ENCODE data around the gene CA11. TPM values are rescaled to one million over a fixed set of nuclear protein-coding genes. Genes with fewer than 3 reads are reported as not detected.

Gene CA11
- total RNA-seq, 1 experiment from 2014 or later = 12.6 TPM

- POLR2A ChIA-PET = no interaction called here
- intact Hi-C loops (cut with micrococcal nuclease; ENCODE audit: unreplicated experiment) (no loop called here), in situ Hi-C loops (cut with HindIII; ENCODE audit: low pct_unique_long_range_greater_than_20kb, low sequenced_read_pairs) (no loop called here)
- Histone ChIP-seq H3K27me3 (ENCODE audit: control insufficient read depth, insufficient read depth, low read length) (no peaks in the 10 kb centered on the region), H3K36me3 (ENCODE audit: control insufficient read depth, insufficient read depth, low read length) (no peaks in the 10 kb centered on the region), H3K27ac (ENCODE audit: low read length) (no peak overlapping the region), H3K4me3 (ENCODE audit: low read depth in 2 of 2, low read length in 2 of 2) (no peak overlapping the region), H3K4me1 (ENCODE audit: control insufficient read depth, insufficient read depth, low read length) (no peaks in the 10 kb centered on the region), H3K9me3 (ENCODE audit: control insufficient read depth, insufficient read depth, low read depth, low read length) (no peaks in the 10 kb centered on the region)
- TF ChIP-seq SIN3A (IDR thresholded peaks at IDR 0.05; ENCODE audit: borderline replicate concordance, insufficient read depth, low read depth, low read length) (no peak), REST (IDR thresholded peaks at IDR 0.05; ENCODE audit: insufficient read depth in 1 of 2, low read depth in 2 of 2, low read length in 1 of 2) (no peak), CTCF (IDR thresholded peaks at IDR 0.05) (no peak), POLR2AphosphoS5 (IDR thresholded peaks at IDR 0.05; ENCODE audit: low read depth, low read length) (no peak), TCF7L2 (IDR thresholded peaks at IDR 0.05; ENCODE audit: low read depth, low read length) (no peak)
- no TSS peak for BruUV-seq (replicated peaks)
- ATAC-seq = no peak
- CTCF ChIA-PET = no interaction called here
- no peak for DNase-seq (ENCODE audit: low read depth, low spot score)
Measured at GRCh38 chr19:48669903-48670668, 24.1 kb upstream of the CA11 start.

- CTCF ChIA-PET = no interaction called here
- intact Hi-C loops (cut with micrococcal nuclease; ENCODE audit: unreplicated experiment) = no loop called here
- no TSS peak for BruUV-seq (replicated peaks)
Measured at GRCh38 chr19:48668761-48669160, 22.8 kb upstream of the CA11 start.

More at GRCh38 chr19:48668761-48669160, 22.8 kb upstream of the CA11 start:
- TF ChIP-seq POLR2AphosphoS5 (IDR thresholded peaks at IDR 0.05; ENCODE audit: low read depth, low read length) (no peak), TCF7L2 (IDR thresholded peaks at IDR 0.05; ENCODE audit: low read depth, low read length) (no peak), SIN3A (IDR thresholded peaks at IDR 0.05; ENCODE audit: borderline replicate concordance, insufficient read depth, low read depth, low read length) (no peak), CTCF (IDR thresholded peaks at IDR 0.05) (no peak), REST (IDR thresholded peaks at IDR 0.05; ENCODE audit: insufficient read depth in 1 of 2, low read depth in 2 of 2, low read length in 1 of 2) (no peak)
- in situ Hi-C loops (cut with HindIII; ENCODE audit: low pct_unique_long_range_greater_than_20kb, low sequenced_read_pairs) = no loop called here
- no peaks in the 10 kb centered on the region for H3K4me1 ChIP-seq (ENCODE audit: control insufficient read depth, insufficient read depth, low read length)
- H3K9me3 ChIP-seq (ENCODE audit: control insufficient read depth, insufficient read depth, low read depth, low read length) = no peaks in the 10 kb centered on the region
- POLR2A ChIA-PET = no interaction called here
- H3K27me3 ChIP-seq (ENCODE audit: control insufficient read depth, insufficient read depth, low read length) = no peaks in the 10 kb centered on the region
- H3K4me3 ChIP-seq (ENCODE audit: low read depth in 2 of 2, low read length in 2 of 2) = no peak overlapping the region
- DNase-seq (ENCODE audit: low read depth, low spot score) (no peak), ATAC-seq (no peak)
- no peak overlapping the region for H3K27ac ChIP-seq (ENCODE audit: low read length)
- H3K36me3 ChIP-seq (ENCODE audit: control insufficient read depth, insufficient read depth, low read length) = no peaks in the 10 kb centered on the region
